NCI-H510A treated with DMSO at 0.1 percent for 48 hours (cell line): ENCODE measurements around the gene PPP1R9B.

Source experiments
- DNase-seq: peaks from one replicate; lab custom pipeline; 2025; lab: John Stamatoyannopoulos, UW

The PPP1R9B gene

DNA sequence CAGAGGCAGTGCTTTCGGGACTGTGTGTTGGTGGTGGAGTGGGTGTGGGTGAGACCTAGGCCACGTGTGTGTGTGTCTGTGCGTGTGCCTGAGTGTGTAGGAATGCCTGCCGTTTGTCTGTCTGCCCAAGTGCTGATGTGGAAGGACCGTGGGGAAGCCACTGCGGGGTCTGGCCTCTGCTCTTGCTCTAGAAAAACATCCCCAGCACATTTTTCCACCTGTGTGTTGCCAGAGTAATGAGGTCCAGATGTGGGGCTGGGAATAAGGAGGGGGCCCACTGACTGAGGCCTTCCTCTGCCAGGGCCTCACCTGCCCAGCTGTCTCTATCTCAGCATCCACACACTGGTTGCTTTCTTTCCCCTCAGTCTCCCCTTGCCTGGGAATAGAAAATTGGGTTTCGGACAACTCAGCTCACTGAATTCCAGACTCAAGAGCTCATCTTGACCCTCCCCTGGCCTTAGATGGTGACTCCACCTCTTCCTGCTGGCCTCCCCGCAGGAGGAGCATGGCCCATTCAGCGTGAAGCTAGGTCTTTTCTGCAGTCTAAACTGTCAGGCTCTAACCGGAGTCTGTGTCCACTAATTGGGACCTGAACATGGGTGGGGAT lies 23.0 kb upstream of the PPP1R9B start:
- no peak for DNase-seq

- no peak for DNase-seq
Observed at GRCh38 chr17:50172936-50173334, 22.5 kb upstream of the PPP1R9B start.

DNA sequence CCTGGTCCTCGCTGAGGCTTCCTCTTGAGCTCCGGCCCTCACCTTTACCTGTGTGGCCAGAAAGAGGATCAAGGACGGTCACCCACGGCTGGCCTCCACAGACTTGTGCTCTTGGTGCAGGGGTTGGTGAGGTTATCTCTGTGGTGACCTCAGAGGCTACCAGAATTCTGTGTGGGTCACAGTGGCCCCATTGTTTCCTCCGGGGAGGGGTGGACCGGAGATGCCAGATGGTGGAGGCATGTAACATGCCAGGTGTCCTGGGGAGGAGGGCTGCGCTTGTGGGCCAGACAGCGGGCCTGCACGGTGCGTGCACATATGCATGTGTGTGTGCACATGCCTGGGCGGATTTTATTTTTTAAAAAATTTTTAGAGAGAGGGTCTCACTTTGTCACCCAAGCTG lies 21.7 kb upstream of the PPP1R9B start:
- DNase-seq, result no peak

- DNase-seq, result no peak
Observed at GRCh38 chr17:50171371-50172071, 21.0 kb upstream of the PPP1R9B start.

DNA sequence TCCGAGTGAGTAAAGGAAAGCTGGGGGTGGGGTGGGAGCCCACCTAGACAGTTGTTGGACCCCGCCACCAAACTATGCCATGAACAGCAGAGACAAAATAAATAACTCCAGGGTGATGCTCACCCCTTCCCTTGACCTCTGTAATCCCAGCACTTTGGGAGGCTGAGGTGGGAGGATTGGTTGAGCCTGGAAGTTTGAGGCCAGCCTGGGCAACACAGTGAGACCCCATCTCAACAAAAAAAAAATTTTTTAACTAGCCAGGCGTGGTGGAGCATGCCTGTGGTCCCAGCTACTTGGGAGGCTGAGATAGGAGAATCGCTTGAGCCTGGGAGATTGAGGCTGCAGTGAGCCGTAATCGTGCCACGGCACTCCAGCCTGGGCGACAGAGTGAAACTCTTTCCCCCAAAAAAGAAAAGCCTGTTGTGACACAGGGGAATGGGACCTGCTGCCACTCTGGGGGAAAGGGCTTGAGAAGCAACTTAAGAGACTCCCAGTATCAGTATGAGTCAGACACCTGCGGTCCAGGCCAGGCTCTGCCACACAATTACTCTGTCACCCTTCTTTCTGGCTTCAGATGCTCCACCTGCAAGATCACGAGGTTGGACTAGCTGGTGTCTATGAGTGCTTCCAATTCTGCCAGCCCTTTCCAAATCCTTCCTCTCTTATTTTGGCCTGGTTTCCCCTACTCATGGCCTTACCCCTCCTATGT lies 20.3 kb upstream of the PPP1R9B start:
- DNase-seq, result no peak

- no peak for DNase-seq
Observed at GRCh38 chr17:50169881-50170459, 19.5 kb upstream of the PPP1R9B start.

- DNase-seq, result peak; percentile 61
Observed at GRCh38 chr17:50169121-50169764, 18.8 kb upstream of the PPP1R9B start.

DNA sequence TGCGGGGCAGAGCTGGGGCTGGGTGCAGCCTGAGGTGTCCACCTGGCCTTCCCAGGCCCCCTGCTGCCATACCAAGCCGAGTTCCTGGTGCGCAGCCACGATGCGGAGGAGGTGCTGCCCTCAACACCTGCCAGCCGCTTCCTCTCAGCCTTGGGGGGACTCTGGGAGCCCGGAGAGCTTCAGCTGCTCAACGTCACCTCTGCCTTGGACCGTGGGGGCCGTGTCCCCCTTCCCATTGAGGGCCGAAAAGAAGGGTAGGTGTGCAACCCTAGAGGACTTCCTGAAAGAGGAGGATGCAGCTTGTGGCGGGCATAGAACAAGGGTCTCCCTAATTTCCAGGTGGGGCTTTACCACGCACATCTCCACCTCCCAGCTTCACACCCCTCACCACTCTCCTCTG lies 17.8 kb upstream of the PPP1R9B start:
- no peak for DNase-seq

GRCh38 chr17:50167371-50167770 lies 16.9 kb upstream of the PPP1R9B start:
- no peak for DNase-seq

- DNase-seq, result no peak
Observed at GRCh38 chr17:50166518-50167181, 16.2 kb upstream of the PPP1R9B start.

DNA sequence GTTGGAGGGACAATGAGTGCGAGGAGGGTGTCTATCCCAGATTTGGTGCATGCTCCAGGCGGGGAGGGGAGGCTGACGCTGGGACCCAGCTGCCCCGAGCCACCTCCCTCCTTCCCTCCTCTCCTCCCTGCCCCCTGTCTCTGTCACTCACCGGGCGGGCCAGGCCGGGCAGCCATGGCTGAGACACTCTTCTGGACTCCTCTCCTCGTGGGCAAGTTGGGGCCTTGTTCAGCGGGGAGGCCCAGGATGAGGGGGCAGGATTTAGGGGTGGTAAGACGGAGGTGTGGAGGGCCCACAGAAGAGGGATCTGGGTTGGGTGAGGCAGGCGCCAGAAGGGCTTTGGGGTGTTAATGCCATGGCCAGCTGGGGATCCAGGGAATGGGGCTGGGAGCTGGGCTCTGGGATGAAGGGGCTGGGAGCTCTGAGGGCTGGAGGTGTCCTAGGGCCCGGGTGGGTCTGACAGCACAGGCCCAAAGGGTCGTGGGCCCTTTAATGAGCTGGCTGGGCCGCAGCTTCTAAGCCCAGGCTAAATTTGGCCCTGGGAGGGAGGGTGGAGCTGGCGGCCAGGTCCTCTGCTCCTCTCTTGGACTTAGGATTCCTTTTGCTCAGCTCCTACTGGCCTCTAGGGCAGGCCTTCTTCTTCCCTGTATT lies 15.5 kb upstream of the PPP1R9B start, which contains the start of gene SGCA:
Gene SGCA, plus strand, starts transcription at position 139 of the 651 bp plus-strand sequence. Its CDS starts 36 bp downstream, at position 175.
- no peak for DNase-seq

DNA sequence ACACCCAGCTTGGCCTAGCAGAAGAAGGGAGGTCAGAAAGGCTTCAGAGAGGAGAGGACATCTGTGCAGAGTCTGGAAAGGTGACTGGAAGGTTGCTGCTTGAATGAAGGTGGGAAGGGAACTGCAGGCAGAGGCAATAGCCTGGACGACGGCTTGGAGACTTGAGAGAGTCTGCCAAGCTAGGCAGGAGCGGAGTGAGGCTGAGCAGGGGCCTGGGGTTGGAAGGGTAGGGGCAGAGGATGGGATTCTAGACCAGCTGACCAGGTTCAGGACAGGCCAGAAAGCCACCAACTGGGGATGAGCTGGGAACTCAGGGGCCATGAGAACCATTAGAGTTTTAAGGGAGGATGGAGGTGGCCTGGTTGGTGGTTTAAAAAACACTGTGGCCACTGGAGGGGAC lies 15.0 kb upstream of the PPP1R9B start:
- DNase-seq, result no peak

GRCh38 chr17:50165066-50165465 lies 14.6 kb upstream of the PPP1R9B start:
- no peak for DNase-seq

DNA sequence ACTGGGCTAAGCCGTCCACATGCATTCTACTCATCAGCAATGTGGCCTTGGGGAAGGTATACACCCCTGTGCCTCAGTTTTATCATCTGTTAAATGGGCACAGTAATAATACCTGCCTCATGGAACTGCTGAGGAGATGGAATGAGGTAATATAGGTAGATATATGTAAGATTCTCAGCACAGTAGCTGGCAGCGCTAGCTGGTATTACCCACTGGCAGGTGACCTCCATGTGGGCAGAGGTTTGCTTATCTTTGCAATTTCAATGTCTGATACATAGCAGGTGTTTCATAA lies 14.2 kb upstream of the PPP1R9B start:
- no peak for DNase-seq

GRCh38 chr17:50163843-50164696 lies 13.6 kb upstream of the PPP1R9B start:
- DNase-seq, result no peak

- DNase-seq, result no peak
Observed at GRCh38 chr17:50162466-50163254, 12.2 kb upstream of the PPP1R9B start.

- DNase-seq, result no peak
Observed at GRCh38 chr17:50161911-50162288, 11.4 kb upstream of the PPP1R9B start.

GRCh38 chr17:50161023-50161910 lies 10.8 kb upstream of the PPP1R9B start:
- DNase-seq, result peak; percentile 98

- DNase-seq, result no peak
Observed at GRCh38 chr17:50157891-50158290, 7.4 kb upstream of the PPP1R9B start.
